GM21423 (cell line): ENCODE data around the gene CRYBA2.
A peak's percentile ranks its signal among the peaks of the same experiment; 100 is the strongest.

Source experiments
- ATAC-seq: cut with Tn5 transposase; IDR thresholded peaks from one replicate; pipeline ENCODE4 v1.9.1; 2021; ENCODE audit warnings: mild to moderate bottlenecking, moderate library complexity; ENCODE audit not compliant: unreplicated experiment

CRYBA2 gene

GRCh38 chr2:218993345-218994315 lies at the start of gene CRYBA2:
TSS of gene CRYBA2 (minus strand) at chr2:218993422. CDS start at chr2:218993176, 246 bp downstream.
- no peak for ATAC-seq

GRCh38 chr2:219042750-219043149 lies 49.5 kb upstream of the CRYBA2 start:
- ATAC-seq: no peak

- ATAC-seq: no peak
Observed at GRCh38 chr2:219042157-219042556, 48.9 kb upstream of the CRYBA2 start.

- no peak for ATAC-seq
Observed at GRCh38 chr2:219041252-219041651, 48.0 kb upstream of the CRYBA2 start, which contains the start of gene CFAP65. TSS of gene CFAP65 (minus strand) at chr2:219041516. CDS start at chr2:219039048, 2,468 bp downstream.

- no peak for ATAC-seq
Observed at GRCh38 chr2:219038600-219038999, 45.4 kb upstream of the CRYBA2 start.

GRCh38 chr2:219037783-219038499 lies 44.7 kb upstream of the CRYBA2 start:
- ATAC-seq: no peak

GRCh38 chr2:219035942-219036341 lies 42.7 kb upstream of the CRYBA2 start:
- no peak for ATAC-seq

- no peak for ATAC-seq
Observed at GRCh38 chr2:219034823-219035222, 41.6 kb upstream of the CRYBA2 start.

GRCh38 chr2:219032051-219032745 lies 39.0 kb upstream of the CRYBA2 start:
- no peak for ATAC-seq

- no peak for ATAC-seq
Observed at GRCh38 chr2:219031005-219031738, 38.0 kb upstream of the CRYBA2 start.

- ATAC-seq: no peak
Observed at GRCh38 chr2:219030177-219030940, 37.1 kb upstream of the CRYBA2 start.

GRCh38 chr2:219029829-219030165 lies 36.6 kb upstream of the CRYBA2 start:
- peak; percentile 69 for ATAC-seq

- ATAC-seq: no peak
Observed at GRCh38 chr2:219028996-219029828, 36.0 kb upstream of the CRYBA2 start.

GRCh38 chr2:219028141-219028540 lies 34.9 kb upstream of the CRYBA2 start:
- ATAC-seq: no peak

- ATAC-seq: no peak
Observed at GRCh38 chr2:219027511-219028055, 34.4 kb upstream of the CRYBA2 start.

GRCh38 chr2:219026946-219027345 lies 33.7 kb upstream of the CRYBA2 start:
- ATAC-seq: no peak

- ATAC-seq: no peak
Observed at GRCh38 chr2:219025637-219026585, 32.7 kb upstream of the CRYBA2 start.

GRCh38 chr2:219024059-219024458 lies 30.8 kb upstream of the CRYBA2 start:
- ATAC-seq: no peak
